Adrenal gland (tissue), 5 donors: ENCODE measurements around the gene PRTFDC1.

Experiments
- POLR2A ChIP-seq, 2 donors: fragments of 450-650 bp; IDR thresholded peaks; one replicate each; pipeline ENCODE4 v1.6.1; 2017; ENCODE audit warnings: antibody characterized with exemption in 2 of 2, mild to moderate bottlenecking in 2 of 2, moderate library complexity in 1 of 2
- TF ChIP-seq, protein P1 (sequence below), 6 experiments: fragments of 450-650 bp in 4 of 6; fragments of 200-600 bp in 2 of 6; sonication (generic) in 1 of 6; IDR thresholded peaks; 1 replicate in 5 of 6; 2 replicates in 1 of 6; pipeline versions ENCODE4 v1.5.1 to v1.8.0; 2016 to 2021; ENCODE audit warnings: antibody characterized with exemption in 6 of 6, mild to moderate bottlenecking in 2 of 6, moderate library complexity in 1 of 6
- donor health status: DM: no; HTN: no; CAD: no.

DNA sequence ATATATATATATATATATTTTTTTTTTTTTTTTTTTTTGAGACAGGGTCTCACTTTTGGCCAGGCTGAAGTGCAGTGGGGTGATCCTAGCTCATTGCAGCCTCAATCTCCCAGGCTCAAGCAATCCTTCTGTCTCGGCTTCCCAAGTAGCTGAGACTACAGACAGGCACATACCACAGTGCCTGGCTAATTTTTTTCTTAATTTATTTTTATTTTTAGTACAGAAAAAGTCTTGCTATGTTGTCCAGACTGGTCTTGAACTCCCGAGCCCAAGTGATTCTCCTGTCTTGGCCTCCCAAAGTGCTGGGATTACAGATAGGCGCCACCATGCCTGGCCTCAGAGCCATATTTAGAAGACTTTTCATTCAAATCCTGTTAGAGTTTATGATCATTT is 79.6 kb downstream of the PRTFDC1 start:
- no peak for TF ChIP-seq POLR2A (IDR thresholded peaks at IDR 0.05)
- TF ChIP-seq, protein P1, sequence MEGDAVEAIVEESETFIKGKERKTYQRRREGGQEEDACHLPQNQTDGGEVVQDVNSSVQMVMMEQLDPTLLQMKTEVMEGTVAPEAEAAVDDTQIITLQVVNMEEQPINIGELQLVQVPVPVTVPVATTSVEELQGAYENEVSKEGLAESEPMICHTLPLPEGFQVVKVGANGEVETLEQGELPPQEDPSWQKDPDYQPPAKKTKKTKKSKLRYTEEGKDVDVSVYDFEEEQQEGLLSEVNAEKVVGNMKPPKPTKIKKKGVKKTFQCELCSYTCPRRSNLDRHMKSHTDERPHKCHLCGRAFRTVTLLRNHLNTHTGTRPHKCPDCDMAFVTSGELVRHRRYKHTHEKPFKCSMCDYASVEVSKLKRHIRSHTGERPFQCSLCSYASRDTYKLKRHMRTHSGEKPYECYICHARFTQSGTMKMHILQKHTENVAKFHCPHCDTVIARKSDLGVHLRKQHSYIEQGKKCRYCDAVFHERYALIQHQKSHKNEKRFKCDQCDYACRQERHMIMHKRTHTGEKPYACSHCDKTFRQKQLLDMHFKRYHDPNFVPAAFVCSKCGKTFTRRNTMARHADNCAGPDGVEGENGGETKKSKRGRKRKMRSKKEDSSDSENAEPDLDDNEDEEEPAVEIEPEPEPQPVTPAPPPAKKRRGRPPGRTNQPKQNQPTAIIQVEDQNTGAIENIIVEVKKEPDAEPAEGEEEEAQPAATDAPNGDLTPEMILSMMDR (IDR thresholded peaks at IDR 0.05), result no peak
